Measurements from ENCODE around the gene PRKAG3.
"Not testable (repeated sequence)": the region's sequence is repeated elsewhere in the genome, so short reads cannot be mapped to it uniquely, and the experiment has no call there.

The PRKAG3 gene

DNA sequence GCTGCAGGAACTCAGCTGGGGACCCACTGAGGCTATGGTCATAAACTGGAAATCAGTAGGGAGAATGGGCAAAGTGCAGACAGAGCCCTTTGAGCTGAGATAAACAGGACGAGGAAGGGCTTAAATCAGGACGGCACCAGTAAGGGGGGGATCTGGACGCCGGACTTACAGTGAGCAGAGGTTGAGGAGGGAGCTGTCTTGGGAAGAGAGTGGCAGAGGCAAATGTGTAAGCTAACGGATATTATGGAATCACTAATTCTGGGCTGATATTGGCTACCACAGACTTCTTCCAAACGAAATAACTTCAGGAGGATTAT is 49.1 kb downstream of the PRKAG3 start:
- no peak for DNase-seq (ENCODE audit: low read depth, low spot score)
- Histone ChIP-seq H3K9ac (ENCODE audit: insufficient read length) (no peak overlapping the region), H3K36me3 (ENCODE audit: insufficient read depth, low read length) (no peaks in the 10 kb centered on the region), H3K9me3 (ENCODE audit: low read depth, low read length) (no peaks in the 10 kb centered on the region), H3K4me3 (no peak overlapping the region), H3K27ac (no peak overlapping the region)
- TF ChIP-seq EZH2 (IDR thresholded peaks at IDR 0.05) (no peak), POLR2AphosphoS5 (IDR thresholded peaks at IDR 0.05; ENCODE audit: borderline replicate concordance, low read depth, low read length) (no peak), FOXP2 (optimal IDR thresholded peaks at IDR 0.05; ENCODE audit: control extremely low read depth, extremely low read length, insufficient read depth) (no peak)

DNA sequence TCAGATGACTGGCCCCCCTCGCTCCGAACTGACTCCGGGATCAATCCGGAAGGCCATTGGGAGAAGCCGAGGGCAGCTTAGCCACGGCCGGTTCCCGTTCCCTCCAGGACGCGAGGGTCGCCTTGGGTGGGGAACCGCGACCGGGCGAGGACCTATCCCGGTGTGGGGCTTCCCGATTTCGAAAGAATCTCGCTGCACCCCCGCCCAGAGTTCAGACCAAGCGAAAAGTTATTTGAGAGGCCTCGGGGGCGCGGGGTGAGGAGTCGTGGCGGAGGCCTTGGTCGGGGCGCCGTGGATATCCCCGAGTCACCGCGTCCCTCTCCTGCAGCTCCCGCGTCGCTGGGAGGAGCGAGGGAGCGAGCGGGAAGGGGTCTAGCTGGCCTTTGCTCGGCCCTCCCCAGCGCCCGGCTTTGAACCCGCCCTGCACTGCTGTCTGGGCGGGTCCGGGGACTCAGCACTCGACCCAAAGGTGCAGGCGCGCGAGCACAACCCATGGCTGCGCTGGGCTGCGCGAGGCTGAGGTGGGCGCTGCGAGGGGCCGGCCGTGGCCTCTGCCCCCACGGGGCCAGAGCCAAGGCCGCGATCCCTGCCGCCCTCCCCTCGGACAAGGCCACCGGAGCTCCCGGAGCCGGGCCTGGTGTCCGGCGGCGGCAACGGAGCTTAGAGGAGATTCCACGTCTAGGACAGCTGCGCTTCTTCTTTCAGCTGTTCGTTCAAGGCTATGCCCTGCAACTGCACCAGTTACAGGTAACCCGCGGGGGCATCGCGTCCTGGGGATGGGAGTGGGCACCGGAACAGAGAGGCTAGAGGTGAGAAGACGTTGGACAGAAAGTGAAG is 49.7 kb downstream of the PRKAG3 start, which contains the start of gene CYP27A1:
CYP27A1 (plus strand) TSS at position 457 of the 837 bp plus-strand sequence; CDS start at position 493, 36 bp downstream.
- Histone ChIP-seq H3K4me3 (no peak within 1 kb of the TSS), H3K36me3 (ENCODE audit: insufficient read depth, low read length) (no peaks in the 10 kb centered on the region), H3K9me3 (ENCODE audit: low read depth, low read length) (no peaks in the 10 kb centered on the region), H3K27ac (no peak within 1 kb of the TSS), H3K9ac (ENCODE audit: insufficient read length) (no peak within 1 kb of the TSS)
- no peak for DNase-seq (ENCODE audit: low read depth, low spot score)
- no peak for TF ChIP-seq POLR2AphosphoS5 (IDR thresholded peaks at IDR 0.05; ENCODE audit: borderline replicate concordance, low read depth, low read length)
- TF ChIP-seq EZH2 (IDR thresholded peaks at IDR 0.05), result no peak
- no peak for TF ChIP-seq FOXP2 (optimal IDR thresholded peaks at IDR 0.05; ENCODE audit: control extremely low read depth, extremely low read length, insufficient read depth)

DNA sequence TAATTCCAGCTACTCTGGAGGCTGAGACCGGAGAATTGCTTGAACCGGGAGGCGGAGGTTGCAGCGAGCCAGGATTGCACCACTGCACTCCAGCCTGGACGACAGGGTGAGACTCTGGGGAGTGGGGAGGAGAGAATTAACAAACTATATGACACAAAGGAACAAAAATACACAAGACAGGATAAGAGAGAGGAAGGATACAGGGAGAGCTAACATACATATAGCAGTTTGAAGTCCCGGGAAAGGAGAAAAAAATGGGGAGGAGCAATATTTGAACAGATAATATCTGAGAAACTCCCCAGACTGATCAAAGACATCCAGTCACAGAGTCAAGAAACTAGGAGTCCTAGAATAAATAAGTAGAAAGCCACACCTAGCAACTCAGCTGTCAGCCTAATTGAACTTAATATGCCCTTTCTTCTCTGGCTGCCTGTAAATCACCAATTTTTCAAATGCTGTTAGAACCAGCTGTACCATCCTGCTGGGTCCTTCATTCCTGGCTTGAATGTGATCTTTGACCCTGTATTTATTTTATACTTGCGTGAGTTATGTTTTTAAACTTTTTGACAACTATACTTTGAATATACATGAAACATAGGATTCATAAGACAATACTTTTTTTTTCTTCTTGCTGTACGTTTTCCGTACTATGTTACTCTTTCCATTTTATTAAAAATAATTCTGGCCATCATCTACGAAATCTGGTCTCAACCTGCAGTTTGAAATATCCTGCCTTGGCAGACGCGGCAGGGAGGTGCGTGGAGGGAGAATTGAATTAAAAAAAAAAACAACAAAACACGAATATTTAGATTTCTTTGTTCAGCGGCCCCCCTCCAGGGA is 50.5 kb downstream of the PRKAG3 start:
- TF ChIP-seq EZH2 (IDR thresholded peaks at IDR 0.05) (no peak), FOXP2 (optimal IDR thresholded peaks at IDR 0.05; ENCODE audit: control extremely low read depth, extremely low read length, insufficient read depth) (no peak), POLR2AphosphoS5 (IDR thresholded peaks at IDR 0.05; ENCODE audit: borderline replicate concordance, low read depth, low read length) (no peak)
- Histone ChIP-seq H3K4me3 (no peak overlapping the region), H3K9ac (ENCODE audit: insufficient read length) (no peak overlapping the region), H3K27ac (no peak overlapping the region), H3K9me3 (ENCODE audit: low read depth, low read length) (no peaks in the 10 kb centered on the region), H3K36me3 (ENCODE audit: insufficient read depth, low read length) (no peaks in the 10 kb centered on the region)
- no peak for DNase-seq (ENCODE audit: low read depth, low spot score)

DNA sequence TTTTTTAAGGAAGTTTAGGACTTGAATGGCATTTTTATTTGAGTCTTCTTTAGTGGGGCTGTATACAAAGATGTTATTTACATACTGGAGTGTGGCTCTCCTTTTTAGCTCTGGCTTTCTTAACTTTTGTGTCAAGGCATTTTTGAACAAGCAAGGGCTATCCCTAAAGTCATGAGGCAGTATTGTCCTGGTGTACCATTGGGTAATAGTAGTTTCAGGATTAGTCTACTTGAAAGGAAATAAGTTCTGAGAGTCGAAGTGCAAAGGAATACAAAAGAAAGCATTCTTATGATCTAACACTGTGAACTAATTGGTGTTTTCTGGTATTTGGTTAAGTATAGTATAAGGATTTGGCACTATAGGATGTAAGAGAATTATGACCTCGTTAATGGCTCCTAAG is 51.6 kb downstream of the PRKAG3 start:
- Histone ChIP-seq H3K4me3 (no peak overlapping the region), H3K27ac (no peak overlapping the region)
- TF ChIP-seq POLR2AphosphoS5 (IDR thresholded peaks at IDR 0.05; ENCODE audit: borderline replicate concordance, low read depth, low read length) (no peak), FOXP2 (optimal IDR thresholded peaks at IDR 0.05; ENCODE audit: control extremely low read depth, extremely low read length, insufficient read depth) (no peak), EZH2 (IDR thresholded peaks at IDR 0.05) (no peak)

DNA sequence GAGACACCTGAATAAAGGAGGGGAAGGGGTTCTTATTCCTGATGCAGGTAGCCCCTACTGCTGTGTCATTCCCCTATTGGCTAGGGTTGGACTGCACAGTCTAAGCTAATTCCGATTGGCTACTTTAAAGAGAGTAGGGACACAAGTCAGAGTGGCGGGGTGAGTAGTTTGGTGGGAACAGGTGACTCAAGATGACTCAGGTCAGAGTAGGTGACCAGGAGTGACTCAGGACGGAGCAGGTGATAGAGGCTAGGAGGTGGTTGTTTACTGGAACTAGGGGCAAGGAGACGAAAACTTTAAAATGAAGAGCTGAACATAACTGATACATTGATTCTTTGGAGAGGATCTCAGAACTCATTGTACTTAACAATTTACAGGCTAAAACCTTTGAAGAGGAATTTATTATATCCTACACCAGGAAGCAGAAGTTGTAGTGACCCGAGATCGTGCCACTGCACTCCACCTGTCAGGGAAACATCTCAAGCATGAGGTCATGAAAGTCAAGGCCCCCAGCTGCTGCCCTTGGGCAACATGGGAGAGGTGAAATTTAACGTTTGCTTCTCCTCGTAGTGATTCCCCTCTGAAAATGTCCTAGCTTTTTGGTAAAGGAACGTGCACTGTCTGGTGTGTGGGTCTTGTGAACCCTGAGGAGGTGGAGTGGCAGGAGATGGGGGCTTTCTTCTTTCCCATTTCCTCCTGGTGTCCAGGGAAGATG is 54.2 kb downstream of the PRKAG3 start:
- Histone ChIP-seq H3K4me3 (no peak overlapping the region), H3K27ac (no peak overlapping the region), H3K9ac (ENCODE audit: insufficient read length) (no peak overlapping the region), H3K36me3 (ENCODE audit: insufficient read depth, low read length) (no peaks in the 10 kb centered on the region), H3K9me3 (ENCODE audit: low read depth, low read length) (no peaks in the 10 kb centered on the region)
- TF ChIP-seq EZH2 (IDR thresholded peaks at IDR 0.05) (no peak), FOXP2 (optimal IDR thresholded peaks at IDR 0.05; ENCODE audit: control extremely low read depth, extremely low read length, insufficient read depth) (no peak), POLR2AphosphoS5 (IDR thresholded peaks at IDR 0.05; ENCODE audit: borderline replicate concordance, low read depth, low read length) (no peak)
- DNase-seq (ENCODE audit: low read depth, low spot score), result no peak

More for the DNA sequence above, 51.6 kb downstream of the PRKAG3 start:
- no peak for DNase-seq (ENCODE audit: low read depth, low spot score)
- no peaks in the 10 kb centered on the region for H3K9me3 ChIP-seq (ENCODE audit: low read depth, low read length)
- no peak overlapping the region for H3K9ac ChIP-seq (ENCODE audit: insufficient read length)
- no peaks in the 10 kb centered on the region for H3K36me3 ChIP-seq (ENCODE audit: insufficient read depth, low read length)

DNA sequence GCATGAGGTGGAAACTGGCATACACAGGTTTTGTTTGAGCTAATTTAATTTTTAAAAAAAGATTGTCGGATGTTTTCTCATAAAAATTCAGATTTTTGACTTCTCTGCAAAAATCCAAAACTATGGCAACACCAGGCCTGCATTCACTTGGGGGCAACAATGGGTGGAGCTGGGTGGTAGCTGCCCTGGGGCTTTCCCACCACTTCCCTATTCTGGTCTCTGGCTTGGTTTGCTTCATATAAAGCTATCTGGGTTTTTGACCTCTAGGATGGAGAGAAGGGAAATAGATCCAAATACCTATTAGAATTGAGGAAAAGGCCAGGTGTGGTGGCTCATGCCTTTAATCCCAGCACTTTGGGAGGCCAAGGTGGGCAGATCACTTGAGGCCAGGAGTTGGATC is 55.1 kb downstream of the PRKAG3 start:
- TF ChIP-seq POLR2AphosphoS5 (IDR thresholded peaks at IDR 0.05; ENCODE audit: borderline replicate concordance, low read depth, low read length), result no peak
- no peaks in the 10 kb centered on the region for H3K36me3 ChIP-seq (ENCODE audit: insufficient read depth, low read length)
- H3K4me3 ChIP-seq, result no peak overlapping the region
- H3K9ac ChIP-seq (ENCODE audit: insufficient read length), result no peak overlapping the region
- H3K9me3 ChIP-seq (ENCODE audit: low read depth, low read length), result no peaks in the 10 kb centered on the region
- no peak for DNase-seq (ENCODE audit: low read depth, low spot score)
- no peak overlapping the region for H3K27ac ChIP-seq

DNA sequence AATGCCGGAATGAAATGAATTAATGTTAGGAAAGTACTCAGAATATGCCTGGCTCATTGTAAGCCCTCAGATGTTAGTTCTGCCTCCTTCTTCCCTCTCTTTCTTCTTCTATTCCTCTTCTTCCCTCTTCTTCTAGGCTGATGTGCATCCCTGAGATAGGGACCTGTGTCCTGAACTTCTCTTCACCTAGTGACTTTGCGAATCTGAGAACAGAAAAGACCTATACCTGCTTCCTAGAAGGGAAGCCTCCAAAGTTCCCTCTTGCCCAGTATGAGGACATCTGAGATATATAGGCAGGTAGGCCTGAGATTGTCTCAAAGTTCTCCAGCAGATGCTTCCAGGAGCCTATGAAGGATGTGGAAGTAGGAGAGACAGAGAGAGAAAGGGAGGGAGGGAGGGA is 57.7 kb downstream of the PRKAG3 start:
- no peak overlapping the region for H3K27ac ChIP-seq
- DNase-seq (ENCODE audit: low read depth, low spot score), result no peak
- H3K9me3 ChIP-seq (ENCODE audit: low read depth, low read length), result no peaks in the 10 kb centered on the region
- H3K9ac ChIP-seq (ENCODE audit: insufficient read length), result no peak overlapping the region
- TF ChIP-seq FOXP2 (optimal IDR thresholded peaks at IDR 0.05; ENCODE audit: control extremely low read depth, extremely low read length, insufficient read depth) (no peak), EZH2 (IDR thresholded peaks at IDR 0.05) (no peak), POLR2AphosphoS5 (IDR thresholded peaks at IDR 0.05; ENCODE audit: borderline replicate concordance, low read depth, low read length) (no peak)
- H3K36me3 ChIP-seq (ENCODE audit: insufficient read depth, low read length), result no peaks in the 10 kb centered on the region
- H3K4me3 ChIP-seq, result no peak overlapping the region

DNA sequence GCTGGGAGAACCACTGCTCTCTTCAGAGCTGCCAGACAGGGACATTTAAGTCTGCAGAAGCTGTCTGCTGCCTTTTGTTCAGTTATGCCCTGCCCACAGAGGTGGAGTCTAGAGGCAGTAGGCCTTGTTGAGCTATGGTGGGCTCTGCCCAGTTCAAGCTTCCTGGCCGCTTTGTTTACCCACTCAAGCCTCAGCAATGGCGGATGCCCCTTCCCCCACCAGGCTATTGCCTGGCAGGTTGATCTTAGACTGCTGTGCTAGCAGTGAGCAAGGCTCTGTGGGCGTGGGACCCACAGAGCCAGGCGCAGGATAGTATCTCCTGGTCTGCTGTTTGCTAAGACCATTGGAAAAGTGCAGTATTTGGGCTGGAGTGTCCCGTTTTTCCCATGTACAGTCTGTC is 58.8 kb downstream of the PRKAG3 start:
- DNase-seq (ENCODE audit: low read depth, low spot score); H3K27ac ChIP-seq: not testable (repeated sequence)

More for the DNA sequence above, 58.8 kb downstream of the PRKAG3 start:
- H3K9me3 ChIP-seq (ENCODE audit: low read depth, low read length); H3K4me3 ChIP-seq; H3K36me3 ChIP-seq (ENCODE audit: insufficient read depth, low read length); H3K9ac ChIP-seq (ENCODE audit: insufficient read length): not testable (repeated sequence)
